HG03175 (cell line): Measurements from ENCODE around the gene PLA2G4B.
"Not testable (repeated sequence)": the region's sequence is repeated elsewhere in the genome, so short reads cannot be mapped to it uniquely, and the experiment has no call there.

Experiments
- ATAC-seq: cut with Tn5 transposase; IDR thresholded peaks from one replicate; pipeline ENCODE4 v1.9.1; 2021; ENCODE audit warnings: mild to moderate bottlenecking, moderate library complexity; ENCODE audit not compliant: unreplicated experiment

PLA2G4B gene

GRCh38 chr15:41827290-41827879 is 11.3 kb upstream of the PLA2G4B start:
- ATAC-seq, result peak; percentile 9

- ATAC-seq, result peak; percentile 73
Measured at GRCh38 chr15:41827880-41828806, 10.5 kb upstream of the PLA2G4B start, which contains the start of gene JMJD7. TSS of gene JMJD7 (plus strand) at chr15:41828092. CDS start at chr15:41828125, 33 bp downstream.

GRCh38 chr15:41828807-41829141 is 9.9 kb upstream of the PLA2G4B start:
- no peak for ATAC-seq

DNA sequence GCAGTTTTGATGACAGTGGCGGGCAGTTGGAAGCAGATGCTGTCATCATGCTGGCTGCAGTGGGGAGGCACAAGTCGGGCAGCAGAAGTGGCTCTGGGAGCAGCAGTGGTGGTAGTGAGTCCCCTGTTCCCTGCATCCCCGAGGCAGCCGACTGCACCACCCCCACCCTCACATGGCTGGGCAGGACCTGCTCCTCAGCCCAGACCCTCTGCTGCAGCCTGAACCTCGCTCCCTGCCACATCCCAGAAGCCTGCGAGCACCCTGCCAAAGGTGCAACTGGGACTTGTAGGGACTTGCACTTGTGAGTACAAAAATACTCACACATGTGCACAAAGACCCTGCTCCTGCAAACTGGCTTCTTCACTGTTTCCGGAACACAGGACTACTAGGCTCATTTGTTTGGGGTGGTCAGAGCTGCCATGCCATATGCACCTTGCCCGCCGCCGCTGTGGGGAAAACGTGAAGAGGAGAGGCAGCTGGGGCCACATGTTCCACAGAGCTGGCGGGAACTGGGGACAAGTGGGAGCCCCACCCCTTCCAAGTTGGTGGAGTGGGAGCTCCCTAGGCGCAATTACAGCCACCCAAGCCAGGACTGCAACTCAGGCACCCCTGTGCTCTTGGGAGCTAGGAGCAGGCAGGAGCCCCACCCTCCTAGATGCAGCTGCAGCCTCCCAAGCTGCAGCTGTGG is 8.5 kb upstream of the PLA2G4B start:
- ATAC-seq, result no peak

DNA sequence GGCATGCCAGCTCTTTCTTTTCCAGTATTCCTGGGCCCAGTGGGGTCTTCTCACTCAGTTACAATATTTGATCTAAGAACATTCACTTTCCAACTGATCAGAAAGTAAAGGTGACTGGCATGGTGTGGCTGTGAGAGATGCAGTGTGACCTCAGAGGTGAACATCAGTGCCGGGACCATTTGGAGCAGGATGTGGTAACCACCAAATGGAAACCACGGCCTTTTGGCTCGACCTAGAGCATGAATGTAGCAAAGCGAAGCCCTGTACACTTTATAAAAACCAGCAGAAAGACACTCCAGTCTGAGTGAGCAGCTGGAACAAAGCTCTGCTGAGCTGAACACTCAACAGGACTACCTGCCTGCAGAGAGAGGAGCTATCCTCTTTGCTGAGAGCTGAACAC is 7.4 kb upstream of the PLA2G4B start:
- ATAC-seq, result not testable (repeated sequence)

DNA sequence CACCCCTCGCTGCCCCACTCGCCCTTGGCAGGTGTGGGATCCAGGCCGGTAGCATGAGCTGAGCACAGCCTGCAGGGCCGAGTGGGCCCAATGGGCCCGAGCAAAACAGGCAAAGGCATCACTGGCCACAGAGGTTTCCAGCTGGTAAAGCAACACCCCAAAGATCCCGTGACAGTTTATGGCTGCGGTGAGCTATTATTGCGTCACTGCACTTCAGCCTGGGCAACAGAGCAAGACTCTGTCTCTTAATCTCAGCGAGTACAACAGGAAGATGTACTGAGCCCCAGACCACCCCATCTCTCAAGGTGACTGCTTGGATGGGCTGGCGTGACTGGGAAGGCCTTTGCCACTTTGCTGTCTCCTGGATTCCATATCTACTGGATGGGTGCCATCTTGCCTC is 6.4 kb upstream of the PLA2G4B start:
- ATAC-seq, result no peak

GRCh38 chr15:41832875-41833274 is 5.8 kb upstream of the PLA2G4B start:
- no peak for ATAC-seq

DNA sequence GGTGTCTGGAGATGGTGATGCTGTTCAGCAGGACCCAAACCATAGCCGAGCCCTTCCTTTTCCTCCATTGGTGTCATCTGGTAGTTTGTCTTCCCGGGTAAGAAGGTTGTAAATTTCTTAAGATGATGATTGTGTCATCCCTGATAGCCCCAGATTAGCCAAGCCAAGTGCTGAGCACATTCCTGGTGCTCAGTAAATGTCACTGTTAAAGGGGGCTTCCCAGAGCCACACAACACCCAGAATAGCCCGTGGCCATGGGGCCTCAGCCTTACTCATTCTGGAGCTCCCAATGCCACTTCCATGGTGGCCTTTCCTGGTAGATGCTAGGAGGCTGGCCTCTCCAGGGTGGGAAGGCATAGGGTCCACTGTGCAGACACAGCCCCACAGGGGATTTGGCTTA is 4.6 kb upstream of the PLA2G4B start:
- no peak for ATAC-seq

- ATAC-seq, result no peak
Measured at GRCh38 chr15:41836073-41836472, 2.6 kb upstream of the PLA2G4B start.

GRCh38 chr15:41836713-41837454 is 1.8 kb upstream of the PLA2G4B start:
- no peak for ATAC-seq

GRCh38 chr15:41839781-41840491 is 1.3 kb downstream of the PLA2G4B start:
- ATAC-seq, result no peak

- ATAC-seq, result no peak
Measured at GRCh38 chr15:41840673-41841072, 2.0 kb downstream of the PLA2G4B start.

DNA sequence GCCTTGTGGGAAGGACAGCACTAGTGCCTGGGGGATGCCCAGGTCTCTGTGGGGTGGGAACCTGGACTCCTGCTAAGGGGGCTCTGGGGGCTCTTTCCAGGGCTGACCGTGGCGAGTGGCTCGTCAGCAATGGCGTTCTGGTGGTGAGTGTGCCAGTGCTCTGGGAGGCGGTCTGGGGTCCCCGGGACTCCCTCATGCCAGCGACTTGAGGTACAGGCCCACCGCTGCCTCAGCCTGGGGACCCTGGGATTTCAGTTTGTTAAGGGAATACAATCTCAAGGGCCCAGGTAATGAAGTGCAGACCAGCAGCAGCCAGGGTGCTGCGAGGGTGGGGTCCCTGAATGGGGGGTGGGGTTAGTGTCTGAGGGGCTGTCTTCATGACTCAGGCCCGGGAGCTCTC is 2.5 kb downstream of the PLA2G4B start:
- ATAC-seq, result no peak

- ATAC-seq, result no peak
Measured at GRCh38 chr15:41842229-41842628, 3.6 kb downstream of the PLA2G4B start.

GRCh38 chr15:41843571-41843970 is 4.9 kb downstream of the PLA2G4B start:
- no peak for ATAC-seq

- ATAC-seq, result no peak
Measured at GRCh38 chr15:41844814-41845213, 6.2 kb downstream of the PLA2G4B start.

GRCh38 chr15:41847206-41847605 is 8.6 kb downstream of the PLA2G4B start:
- no peak for ATAC-seq

DNA sequence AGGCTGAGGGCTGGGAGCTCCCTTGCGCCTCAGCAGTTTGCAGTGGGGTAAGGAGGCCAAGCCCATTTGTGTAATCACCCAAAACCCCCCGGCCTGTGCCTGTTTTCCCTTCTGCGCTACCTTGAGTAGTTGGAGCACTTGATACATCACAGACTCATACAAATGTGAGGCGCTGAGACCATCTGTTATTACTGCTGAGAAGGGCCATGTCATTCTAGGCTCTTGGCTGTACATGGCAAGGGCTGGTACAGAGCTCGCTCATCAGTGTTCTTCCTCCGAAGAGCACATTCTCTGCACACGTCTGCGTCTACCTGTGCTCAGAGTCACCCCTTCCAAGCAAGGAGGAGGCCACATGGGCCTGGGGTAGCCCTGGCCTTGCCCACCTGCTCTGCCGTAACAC is 9.3 kb downstream of the PLA2G4B start:
- ATAC-seq, result no peak

DNA sequence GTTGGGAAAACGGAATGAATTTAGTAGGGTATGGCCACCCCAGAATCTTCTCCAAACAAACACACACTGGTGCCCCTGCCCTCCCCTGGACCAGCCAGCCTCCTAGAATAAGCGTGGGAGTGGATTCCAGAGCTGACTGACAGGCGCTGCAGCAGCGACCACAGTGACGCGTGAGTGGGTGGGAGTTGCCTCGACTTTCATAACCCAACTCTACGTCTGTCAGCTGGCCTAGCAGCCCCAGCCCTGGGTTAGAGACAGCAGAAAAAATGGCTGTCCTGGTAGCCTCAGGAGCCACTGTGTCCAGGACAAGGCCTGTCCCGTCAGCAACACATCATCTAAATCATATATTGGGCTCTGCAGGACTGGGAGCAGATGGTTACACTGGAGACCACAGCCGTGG is 10.0 kb downstream of the PLA2G4B start:
- ATAC-seq, result no peak

- ATAC-seq, result no peak
Measured at GRCh38 chr15:41849204-41849603, 10.6 kb downstream of the PLA2G4B start.
